GM19467 (cell line): ENCODE measurements around the gene CRHBP.

Experiments
- ATAC-seq: cut with Tn5 transposase; IDR thresholded peaks from one replicate; pipeline ENCODE4 v1.9.1; 2021; ENCODE audit warnings: mild to moderate bottlenecking, moderate library complexity; ENCODE audit not compliant: unreplicated experiment

Gene CRHBP

GRCh38 chr5:77012601-77013000, 59.8 kb downstream of the CRHBP start:
- no peak for ATAC-seq

GRCh38 chr5:77015938-77016569, 63.2 kb downstream of the CRHBP start:
- no peak for ATAC-seq

GRCh38 chr5:77016962-77017361, 64.1 kb downstream of the CRHBP start:
- ATAC-seq = no peak

- no peak for ATAC-seq
These were observed 64.8 kb downstream of the CRHBP start for GRCh38 chr5:77017668-77018067.
